GM12864 (cell line): ENCODE data around the gene JAKMIP2.

ENCODE experiments used
- DNase-seq: peaks from one replicate; pipeline ENCODE4 v3.0.0-alpha.2; 2011; ENCODE audit warnings: low read depth
- H3K4me3 ChIP-seq: 2 replicates; pipeline ENCODE4 v1.5.1; 2011; ENCODE audit warnings: mild to moderate bottlenecking, low read depth, low read length, control low read depth
- CTCF ChIP-seq: IDR thresholded peaks from 2 replicates; pipeline ENCODE4 v1.5.1; 2011; ENCODE audit warnings: low read depth, mild to moderate bottlenecking, moderate library complexity, low read length, control low read depth, inconsistent platforms; ENCODE audit errors: missing control alignments

Gene JAKMIP2

GRCh38 chr5:147690595-147690994 is 91.9 kb downstream of the JAKMIP2 start:
- DNase-seq = no peak
- TF ChIP-seq CTCF = peak; percentile 24
- H3K4me3 ChIP-seq = no peak overlapping the region

DNA sequence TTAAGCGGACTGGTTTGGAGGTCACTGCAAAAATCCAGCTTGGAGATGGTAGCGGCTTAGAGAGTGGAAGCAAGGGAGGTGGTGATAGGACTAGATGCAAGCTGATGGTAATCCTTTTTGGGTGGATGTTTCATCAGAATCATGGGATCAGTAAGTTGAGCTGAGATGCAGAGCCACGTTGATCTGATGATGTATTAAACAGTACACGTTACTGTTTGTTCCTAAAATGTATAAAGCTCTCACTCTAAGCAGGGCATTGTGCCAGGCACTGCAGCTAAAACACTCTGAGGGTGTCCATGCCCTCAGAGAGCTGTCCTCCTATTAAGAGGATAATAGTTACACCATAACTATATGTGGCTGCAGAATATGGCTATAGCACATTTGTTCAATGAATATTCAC is 93.1 kb downstream of the JAKMIP2 start:
- no peak for TF ChIP-seq CTCF
- no peak for DNase-seq
- no peak overlapping the region for H3K4me3 ChIP-seq

DNA sequence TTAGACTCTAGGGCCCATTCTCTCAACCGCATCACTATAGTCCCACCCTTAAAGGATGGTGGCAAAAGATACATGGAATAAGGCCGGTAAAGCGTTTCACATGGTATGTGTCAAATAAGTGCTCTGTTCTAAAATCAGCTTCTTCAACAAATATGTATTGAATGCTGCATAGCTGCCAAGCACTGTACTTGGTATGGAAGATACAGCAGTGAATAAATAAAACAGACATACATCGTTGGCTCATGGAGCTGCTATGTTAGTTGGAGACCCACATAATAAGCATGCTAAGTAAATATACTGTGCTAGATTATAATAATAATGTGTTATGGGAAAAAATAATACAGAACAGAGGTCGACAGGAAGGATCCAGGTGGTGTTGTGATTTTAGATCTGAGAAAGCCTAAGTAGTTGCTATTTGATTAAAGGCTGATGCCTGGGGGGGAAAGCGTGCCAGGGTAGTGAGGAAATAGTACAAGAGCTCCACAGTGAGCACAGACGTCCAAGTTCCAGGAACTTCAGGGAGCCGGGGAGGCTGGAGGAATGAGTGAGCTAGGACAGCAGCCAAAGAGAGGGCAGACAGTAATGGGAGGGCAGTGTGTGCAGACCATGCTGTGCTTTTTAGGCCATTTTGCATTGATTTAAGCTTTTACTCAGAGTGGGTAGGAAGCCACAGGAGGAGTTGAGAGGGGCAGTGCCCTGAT is 93.7 kb downstream of the JAKMIP2 start:
- DNase-seq = no peak
- no peak for TF ChIP-seq CTCF
- no peak overlapping the region for H3K4me3 ChIP-seq

GRCh38 chr5:147687118-147687517 is 95.4 kb downstream of the JAKMIP2 start:
- no peak for DNase-seq

DNA sequence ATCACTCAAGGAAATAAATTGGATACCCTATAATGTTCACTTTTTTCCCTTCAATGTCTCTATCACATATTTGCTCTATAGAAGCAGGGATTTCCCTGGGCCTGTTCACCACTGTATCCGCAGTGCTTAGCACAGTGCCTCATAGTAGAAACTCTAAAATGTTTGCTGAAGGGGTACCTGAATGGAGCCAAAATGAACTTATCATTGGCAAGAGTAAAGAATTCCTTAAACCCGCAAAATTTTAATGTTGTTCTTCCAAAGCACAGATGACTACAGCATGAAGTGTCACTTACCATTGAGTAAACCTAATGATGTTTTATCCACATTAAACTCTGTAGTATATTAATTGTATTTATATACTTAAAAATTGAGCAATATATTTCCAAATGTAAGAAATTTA is 96.1 kb downstream of the JAKMIP2 start:
- no peak for TF ChIP-seq CTCF
- no peak for DNase-seq
- H3K4me3 ChIP-seq = no peak overlapping the region

More at GRCh38 chr5:147687118-147687517, 95.4 kb downstream of the JAKMIP2 start:
- H3K4me3 ChIP-seq = no peak overlapping the region
- no peak for TF ChIP-seq CTCF

GRCh38 chr5:147685993-147686392 is 96.5 kb downstream of the JAKMIP2 start:
- no peak overlapping the region for H3K4me3 ChIP-seq
- no peak for TF ChIP-seq CTCF
- DNase-seq = no peak

GRCh38 chr5:147675168-147675567 is 107.4 kb downstream of the JAKMIP2 start:
- no peak for DNase-seq
- TF ChIP-seq CTCF = no peak
- H3K4me3 ChIP-seq = no peak overlapping the region
